ENCODE results near the gene PCDHB15. TPM values are rescaled to one million over a fixed set of nuclear protein-coding genes. Genes with fewer than 3 reads are reported as not detected.
A peak's percentile ranks its signal among the peaks of the same experiment; 100 is the strongest.
"Not testable (repeated sequence)": the region's sequence is repeated elsewhere in the genome, so short reads cannot be mapped to it uniquely, and the experiment has no call there.

PCDHB15 gene
- total RNA-seq, 1 donor from 2014 or later, result not detected

DNA sequence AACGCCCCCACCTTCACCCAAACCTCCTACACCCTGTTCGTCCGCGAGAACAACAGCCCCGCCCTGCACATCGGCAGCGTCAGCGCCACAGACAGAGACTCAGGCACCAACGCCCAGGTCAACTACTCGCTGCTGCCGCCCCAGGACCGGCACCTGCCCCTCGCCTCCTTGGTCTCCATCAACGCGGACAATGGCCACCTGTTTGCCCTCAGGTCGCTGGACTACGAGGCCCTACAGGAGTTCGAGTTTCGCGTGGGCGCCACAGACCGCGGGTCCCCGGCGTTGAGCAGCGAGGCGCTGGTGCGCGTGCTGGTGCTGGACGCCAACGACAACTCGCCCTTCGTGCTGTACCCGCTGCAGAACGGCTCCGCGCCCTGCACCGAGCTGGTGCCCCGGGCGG, 20.4 kb upstream of the PCDHB15 start:
- H3K27ac Mint-ChIP-seq; H3K9me3 Mint-ChIP-seq; H3K4me1 Mint-ChIP-seq; H3K4me3 Mint-ChIP-seq; DNase-seq; H3K36me3 Mint-ChIP-seq (ENCODE audit: low read depth); H3K27me3 Mint-ChIP-seq; intact Hi-C loops (cut with micrococcal nuclease): not testable (repeated sequence)

DNA sequence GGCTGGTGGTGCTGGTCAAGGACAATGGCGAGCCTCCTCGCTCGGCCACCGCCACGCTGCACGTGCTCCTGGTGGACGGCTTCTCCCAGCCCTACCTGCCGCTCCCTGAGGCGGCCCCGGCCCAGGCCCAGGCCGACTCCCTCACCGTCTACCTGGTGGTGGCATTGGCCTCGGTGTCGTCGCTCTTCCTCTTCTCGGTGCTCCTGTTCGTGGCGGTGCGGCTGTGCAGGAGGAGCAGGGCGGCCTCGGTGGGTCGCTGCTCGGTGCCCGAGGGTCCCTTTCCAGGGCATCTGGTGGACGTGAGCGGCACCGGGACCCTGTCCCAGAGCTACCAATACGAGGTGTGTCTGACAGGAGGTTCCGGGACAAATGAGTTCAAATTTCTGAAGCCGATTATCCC, 19.8 kb upstream of the PCDHB15 start:
- H3K36me3 Mint-ChIP-seq (ENCODE audit: low read depth); H3K4me3 Mint-ChIP-seq; DNase-seq; H3K4me1 Mint-ChIP-seq; H3K27ac Mint-ChIP-seq; intact Hi-C loops (cut with micrococcal nuclease); H3K27me3 Mint-ChIP-seq; H3K9me3 Mint-ChIP-seq: not testable (repeated sequence)

DNA sequence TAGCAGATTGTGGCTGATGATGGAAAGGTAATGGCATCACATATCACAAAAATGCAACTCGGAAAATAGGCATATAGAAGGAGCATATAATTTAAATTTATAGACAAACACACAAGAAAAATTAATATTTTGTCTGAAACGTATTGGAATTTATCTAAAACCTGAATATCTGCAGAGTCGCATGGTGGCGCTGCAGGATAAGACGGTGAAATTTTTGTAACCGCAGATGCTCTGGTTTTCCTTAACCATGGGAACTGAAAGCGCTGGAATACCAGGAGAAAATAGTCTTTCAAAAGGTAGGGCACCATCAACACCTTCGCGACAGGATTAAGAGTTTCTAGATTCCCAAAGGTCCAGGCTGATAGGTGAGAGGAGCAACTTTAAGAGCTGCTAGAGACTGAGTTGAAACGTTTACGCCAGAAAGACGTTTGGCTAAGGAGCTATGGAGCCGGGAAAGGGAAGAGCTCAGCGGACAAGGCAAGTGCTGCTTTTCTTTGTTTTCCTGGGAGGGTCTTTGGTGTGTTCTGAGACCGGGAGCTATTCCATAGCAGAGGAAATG, 11.0 kb upstream of the PCDHB15 start:
- Mint-ChIP-seq H3K36me3 (ENCODE audit: low read depth) (no peaks in the 10 kb centered on the region), H3K27ac (no peak overlapping the region), H3K4me1 (no peaks in the 10 kb centered on the region), H3K4me3 (no peak overlapping the region), H3K9me3 (peaks cover 14% of the 10 kb centered on the region), H3K27me3 (peaks cover 3% of the 10 kb centered on the region)
- intact Hi-C loops (cut with micrococcal nuclease), result no loop called here
- DNase-seq, result no peak

DNA sequence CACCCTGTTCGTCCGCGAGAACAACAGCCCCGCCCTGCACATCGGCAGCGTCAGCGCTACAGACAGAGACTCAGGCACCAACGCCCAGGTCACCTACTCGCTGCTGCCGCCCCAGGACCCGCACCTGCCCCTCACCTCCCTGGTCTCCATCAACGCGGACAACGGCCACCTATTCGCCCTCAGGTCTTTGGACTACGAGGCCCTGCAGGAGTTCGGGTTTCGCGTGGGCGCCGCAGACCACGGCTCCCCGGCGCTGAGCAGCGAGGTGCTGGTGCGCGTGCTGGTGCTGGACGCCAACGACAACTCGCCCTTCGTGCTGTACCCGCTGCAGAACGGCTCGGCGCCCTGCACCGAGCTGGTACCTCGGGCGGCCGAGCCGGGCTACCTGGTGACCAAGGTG, 9.3 kb upstream of the PCDHB15 start:
- H3K27me3 Mint-ChIP-seq; H3K4me3 Mint-ChIP-seq; intact Hi-C loops (cut with micrococcal nuclease); H3K4me1 Mint-ChIP-seq; H3K27ac Mint-ChIP-seq; H3K36me3 Mint-ChIP-seq (ENCODE audit: low read depth); DNase-seq: not testable (repeated sequence)
- peaks cover 19% of the 10 kb centered on the region for H3K9me3 Mint-ChIP-seq

DNA sequence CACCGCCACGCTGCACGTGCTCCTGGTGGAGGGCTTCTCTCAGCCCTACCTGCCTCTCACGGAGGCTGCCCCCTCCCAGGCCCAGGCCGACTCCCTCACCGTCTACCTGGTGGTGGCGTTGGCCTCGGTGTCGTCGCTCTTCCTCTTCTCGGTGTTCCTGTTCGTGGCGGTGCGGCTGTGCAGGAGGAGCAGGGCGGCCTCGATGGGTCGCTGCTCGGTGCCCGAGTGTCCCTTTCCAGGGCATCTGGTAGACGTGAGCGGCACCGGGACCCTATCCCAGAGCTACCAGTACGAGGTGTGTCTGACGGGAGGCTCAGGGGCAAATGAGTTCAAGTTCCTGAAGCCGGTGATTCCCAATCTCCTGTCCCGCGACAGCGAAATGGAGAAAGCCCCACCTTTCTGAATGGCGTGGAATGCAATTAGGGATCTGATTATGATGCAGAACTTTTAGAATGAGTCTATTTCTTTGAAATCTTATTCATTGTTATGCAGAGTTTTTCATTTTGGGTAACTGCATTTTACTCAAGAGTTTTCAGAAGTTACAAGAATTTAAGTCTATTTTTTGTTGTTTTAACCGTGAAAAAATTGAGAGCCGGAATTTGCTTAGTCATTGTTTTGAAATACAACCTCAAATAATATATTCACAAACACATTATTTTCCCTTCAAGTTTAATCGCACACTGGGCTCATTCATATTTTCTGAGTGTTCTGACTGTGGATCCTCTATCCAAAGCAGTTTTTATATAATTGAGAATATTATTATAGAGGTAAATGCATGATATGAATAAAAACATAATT, 8.5 kb upstream of the PCDHB15 start:
- Mint-ChIP-seq H3K27ac (peak overlapping the region; percentile 44), H3K9me3 (peaks cover 19% of the 10 kb centered on the region)

DNA sequence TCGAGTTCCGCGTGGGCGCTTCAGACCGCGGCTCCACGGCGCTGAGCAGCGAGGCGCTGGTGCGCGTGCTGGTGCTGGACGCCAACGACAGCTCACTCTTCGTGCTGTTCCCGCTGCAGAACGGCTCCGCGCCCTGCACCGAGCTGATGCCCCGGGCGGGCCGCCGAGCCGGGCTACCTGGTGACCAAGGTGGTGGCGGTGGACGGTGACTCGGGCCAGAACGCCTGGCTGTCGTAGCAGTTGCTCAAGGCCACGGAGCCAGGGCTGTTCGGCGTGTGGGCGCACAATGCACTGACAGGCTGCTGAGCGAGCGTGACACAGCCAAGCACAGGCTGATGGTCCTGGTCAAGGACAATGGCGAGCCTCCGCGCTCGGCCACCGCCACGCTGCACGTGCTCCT, 3.7 kb upstream of the PCDHB15 start:
- peaks cover 1% of the 10 kb centered on the region for H3K27me3 Mint-ChIP-seq
- H3K4me3 Mint-ChIP-seq, result no peak overlapping the region
- no peak for DNase-seq
- intact Hi-C loops (cut with micrococcal nuclease), result loop anchor here (10.0 kb wide), 1 partner anchor 93 kb away; the partner anchor contains the start of genes PCDHGA1 and PCDHGA2
- peaks cover 1% of the 10 kb centered on the region for H3K36me3 Mint-ChIP-seq (ENCODE audit: low read depth)
- no peaks in the 10 kb centered on the region for H3K4me1 Mint-ChIP-seq
- no peak overlapping the region for H3K27ac Mint-ChIP-seq
- H3K9me3 Mint-ChIP-seq, result peaks cover 19% of the 10 kb centered on the region

More for the DNA sequence above, 8.5 kb upstream of the PCDHB15 start:
- intact Hi-C loops (cut with micrococcal nuclease), result no loop called here
- Mint-ChIP-seq H3K4me3 (no peak overlapping the region), H3K27me3 (peaks cover 3% of the 10 kb centered on the region), H3K4me1 (no peaks in the 10 kb centered on the region), H3K36me3 (ENCODE audit: low read depth) (no peaks in the 10 kb centered on the region)
- DNase-seq, result no peak

DNA sequence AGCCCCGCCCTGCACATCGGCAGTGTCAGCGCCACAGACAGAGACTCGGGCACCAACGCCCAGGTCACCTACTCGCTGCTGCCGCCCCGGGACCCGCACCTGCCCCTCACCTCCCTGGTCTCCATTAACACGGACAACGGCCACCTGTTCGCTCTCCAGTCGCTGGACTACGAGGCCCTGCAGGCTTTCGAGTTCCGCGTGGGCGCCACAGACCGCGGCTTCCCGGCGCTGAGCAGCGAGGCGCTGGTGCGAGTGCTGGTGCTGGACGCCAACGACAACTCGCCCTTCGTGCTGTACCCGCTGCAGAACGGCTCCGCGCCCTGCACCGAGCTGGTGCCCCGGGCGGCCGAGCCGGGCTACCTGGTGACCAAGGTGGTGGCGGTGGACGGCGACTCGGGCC, 1.8 kb downstream of the PCDHB15 start:
- H3K9me3 Mint-ChIP-seq, result peaks cover 17% of the 10 kb centered on the region
- not testable (repeated sequence) for H3K4me1 Mint-ChIP-seq; DNase-seq; H3K4me3 Mint-ChIP-seq; H3K27ac Mint-ChIP-seq; H3K27me3 Mint-ChIP-seq; H3K36me3 Mint-ChIP-seq (ENCODE audit: low read depth)
- intact Hi-C loops (cut with micrococcal nuclease), result loop anchor here (10.0 kb wide), 1 partner anchor 88 kb away; the partner anchor contains the start of genes PCDHGA1 and PCDHGA2

DNA sequence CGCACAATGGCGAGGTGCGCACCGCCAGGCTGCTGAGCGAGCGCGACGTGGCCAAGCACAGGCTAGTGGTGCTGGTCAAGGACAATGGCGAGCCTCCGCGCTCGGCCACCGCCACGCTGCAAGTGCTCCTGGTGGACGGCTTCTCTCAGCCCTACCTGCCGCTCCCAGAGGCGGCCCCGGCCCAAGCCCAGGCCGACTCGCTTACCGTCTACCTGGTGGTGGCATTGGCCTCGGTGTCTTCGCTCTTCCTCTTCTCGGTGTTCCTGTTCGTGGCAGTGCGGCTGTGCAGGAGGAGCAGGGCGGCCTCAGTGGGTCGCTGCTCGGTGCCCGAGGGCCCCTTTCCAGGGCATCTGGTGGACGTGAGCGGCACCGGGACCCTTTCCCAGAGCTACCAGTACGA, 2.2 kb downstream of the PCDHB15 start:
- DNase-seq; H3K4me3 Mint-ChIP-seq; H3K27ac Mint-ChIP-seq; H3K27me3 Mint-ChIP-seq; H3K4me1 Mint-ChIP-seq; H3K36me3 Mint-ChIP-seq (ENCODE audit: low read depth): not testable (repeated sequence)
- H3K9me3 Mint-ChIP-seq, result peaks cover 16% of the 10 kb centered on the region
- intact Hi-C loops (cut with micrococcal nuclease), result loop anchor here (10.0 kb wide), 1 partner anchor 87 kb away; the partner anchor contains the start of genes PCDHGA1 and PCDHGA2

DNA sequence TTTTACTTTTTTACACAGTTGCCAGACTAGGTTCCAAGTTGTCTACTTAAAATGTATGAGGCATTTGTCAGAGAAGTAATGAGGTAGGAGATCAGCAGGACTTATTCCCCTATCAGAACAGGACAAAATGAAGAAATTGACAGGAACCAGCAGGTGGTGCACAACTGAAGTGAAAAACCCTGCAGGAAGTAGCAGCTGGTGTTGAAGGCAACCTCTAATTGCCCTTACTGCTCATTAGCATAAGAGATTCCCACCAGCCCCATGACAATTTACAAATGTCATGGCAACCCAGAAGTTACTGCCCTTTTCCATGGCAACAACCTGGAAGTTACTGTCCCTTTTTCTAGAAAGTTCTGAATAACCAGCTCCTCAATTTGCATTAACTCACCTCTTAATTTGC, 5.4 kb downstream of the PCDHB15 start:
- H3K4me1 Mint-ChIP-seq, result no peaks in the 10 kb centered on the region
- no peak overlapping the region for H3K27ac Mint-ChIP-seq
- H3K36me3 Mint-ChIP-seq (ENCODE audit: low read depth), result no peaks in the 10 kb centered on the region
- no peak overlapping the region for H3K4me3 Mint-ChIP-seq
- intact Hi-C loops (cut with micrococcal nuclease), result no loop called here
- DNase-seq, result no peak
- peaks cover 22% of the 10 kb centered on the region for H3K9me3 Mint-ChIP-seq
- no peaks in the 10 kb centered on the region for H3K27me3 Mint-ChIP-seq

DNA sequence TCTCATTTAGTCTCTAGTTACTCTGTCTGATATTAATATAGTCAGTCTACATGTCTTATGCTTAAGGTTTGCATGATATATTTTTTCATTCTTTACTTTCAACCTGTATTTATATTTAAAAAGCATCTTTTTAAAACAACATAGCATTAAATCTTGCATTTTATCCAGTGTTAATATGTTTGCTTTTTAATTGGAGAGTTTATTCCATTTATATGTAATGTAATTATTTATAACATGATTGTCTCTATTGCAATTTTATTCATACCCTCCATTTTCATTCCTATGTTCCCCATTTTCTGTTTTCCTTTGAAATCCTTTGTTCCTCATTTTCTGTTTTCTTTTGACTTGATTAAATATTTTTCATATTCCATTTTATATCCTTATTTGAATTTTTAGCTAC, 13.3 kb downstream of the PCDHB15 start:
- Mint-ChIP-seq H3K27ac (no peak overlapping the region), H3K27me3 (no peaks in the 10 kb centered on the region), H3K4me3 (no peak overlapping the region), H3K4me1 (no peaks in the 10 kb centered on the region), H3K9me3 (peaks cover 19% of the 10 kb centered on the region), H3K36me3 (ENCODE audit: low read depth) (no peaks in the 10 kb centered on the region)
- no peak for DNase-seq
- intact Hi-C loops (cut with micrococcal nuclease), result no loop called here

DNA sequence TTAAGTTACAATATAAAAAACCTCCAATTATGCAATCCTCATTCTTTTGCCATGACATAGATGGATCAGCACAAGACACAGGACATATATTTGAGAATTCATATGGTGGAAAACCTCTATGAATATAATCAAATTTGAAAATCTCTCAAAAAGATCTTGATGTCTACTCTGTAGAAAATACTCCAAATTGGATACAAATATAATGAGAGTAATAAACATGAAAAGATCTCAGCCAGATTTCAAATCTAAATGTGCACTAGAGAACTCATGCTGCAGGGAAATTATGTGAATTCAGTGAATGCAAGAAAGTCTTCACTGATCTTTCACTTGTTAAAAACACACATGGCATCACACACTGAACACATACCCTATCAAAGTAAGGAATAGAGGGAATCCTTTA, 13.8 kb downstream of the PCDHB15 start:
- intact Hi-C loops (cut with micrococcal nuclease), result no loop called here
- no peak for DNase-seq
- Mint-ChIP-seq H3K9me3 (peaks cover 20% of the 10 kb centered on the region), H3K36me3 (ENCODE audit: low read depth) (no peaks in the 10 kb centered on the region), H3K27me3 (no peaks in the 10 kb centered on the region), H3K27ac (no peak overlapping the region), H3K4me3 (no peak overlapping the region), H3K4me1 (no peaks in the 10 kb centered on the region)

DNA sequence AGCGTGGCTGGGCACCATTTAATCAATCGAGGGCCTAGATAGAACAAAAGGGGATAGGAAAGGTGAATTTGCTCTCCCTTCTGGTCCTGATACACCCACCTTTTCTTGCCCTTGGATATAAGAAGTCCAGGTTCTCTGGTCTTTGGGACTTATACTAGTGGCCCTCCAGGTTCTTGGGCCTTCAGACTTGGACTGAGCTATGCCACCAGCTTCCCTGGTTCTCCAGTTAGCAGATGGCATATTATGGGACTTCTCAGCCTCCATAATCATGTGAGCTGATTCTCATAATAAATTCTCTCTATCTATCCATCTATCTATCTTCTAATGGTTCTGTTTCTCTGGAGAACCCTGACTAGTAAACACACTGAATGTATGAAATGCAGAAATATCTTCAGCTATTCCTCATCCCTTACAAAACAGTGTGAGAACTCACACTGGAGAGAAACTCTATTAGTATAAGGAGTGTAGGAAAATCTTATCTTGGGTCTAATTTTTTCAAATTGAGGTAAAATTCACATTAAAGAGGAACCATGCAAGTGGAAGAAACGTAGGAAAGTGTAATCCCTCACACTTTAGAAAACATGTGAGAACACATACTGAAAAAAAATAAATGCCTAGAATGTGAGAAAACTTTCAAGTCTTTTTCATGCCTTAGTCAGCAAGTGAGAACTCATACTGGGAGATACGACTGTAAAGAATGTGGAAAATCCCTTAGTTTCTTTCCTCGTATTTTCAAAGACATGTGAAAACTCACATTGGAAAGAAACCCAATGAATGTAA, 15.5 kb downstream of the PCDHB15 start:
- no peaks in the 10 kb centered on the region for H3K36me3 Mint-ChIP-seq (ENCODE audit: low read depth)
- intact Hi-C loops (cut with micrococcal nuclease), result no loop called here
- H3K9me3 Mint-ChIP-seq, result peaks cover 16% of the 10 kb centered on the region
- H3K27me3 Mint-ChIP-seq, result no peaks in the 10 kb centered on the region
- no peak overlapping the region for H3K4me3 Mint-ChIP-seq
- DNase-seq, result no peak
- no peaks in the 10 kb centered on the region for H3K4me1 Mint-ChIP-seq
- no peak overlapping the region for H3K27ac Mint-ChIP-seq

DNA sequence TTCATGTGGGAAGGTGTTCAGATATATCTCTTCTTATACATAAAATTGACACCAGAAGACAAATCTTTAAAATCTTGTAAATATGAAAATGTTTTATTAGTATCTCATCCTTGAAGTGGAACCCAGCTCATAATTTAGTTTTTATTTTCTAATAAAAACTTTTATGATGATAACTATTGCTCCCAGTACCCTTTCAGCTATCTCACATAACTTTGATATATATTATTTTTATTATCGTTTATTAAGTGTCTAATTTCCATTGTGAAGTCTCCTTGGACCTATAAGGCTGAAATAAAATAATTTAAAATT, 16.0 kb downstream of the PCDHB15 start:
- no peak overlapping the region for H3K4me3 Mint-ChIP-seq
- H3K36me3 Mint-ChIP-seq (ENCODE audit: low read depth), result no peaks in the 10 kb centered on the region
- DNase-seq, result no peak
- intact Hi-C loops (cut with micrococcal nuclease), result no loop called here
- H3K4me1 Mint-ChIP-seq, result no peaks in the 10 kb centered on the region
- H3K27me3 Mint-ChIP-seq, result no peaks in the 10 kb centered on the region
- H3K27ac Mint-ChIP-seq, result no peak overlapping the region
- peaks cover 20% of the 10 kb centered on the region for H3K9me3 Mint-ChIP-seq

DNA sequence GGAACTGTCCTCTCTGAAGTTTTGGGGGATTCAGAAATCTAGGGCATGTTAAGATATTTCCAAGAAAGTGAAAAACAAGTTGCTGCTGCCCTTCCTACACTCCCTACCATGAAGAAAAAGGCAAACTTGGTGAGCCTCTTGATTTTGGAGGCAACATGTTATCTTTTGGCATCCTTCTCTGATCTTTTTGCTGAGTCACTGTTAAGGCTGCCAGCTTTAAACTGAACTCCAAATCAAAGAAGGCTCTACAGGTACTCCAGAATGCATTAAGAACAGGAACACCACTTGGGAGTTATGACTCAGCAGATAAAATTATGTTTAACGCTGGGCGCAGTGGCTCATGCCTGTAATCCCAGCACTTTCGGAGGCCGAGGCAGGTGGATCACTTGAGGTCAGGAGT, 24.0 kb downstream of the PCDHB15 start:
- no peaks in the 10 kb centered on the region for H3K4me1 Mint-ChIP-seq
- no peaks in the 10 kb centered on the region for H3K27me3 Mint-ChIP-seq
- H3K27ac Mint-ChIP-seq, result no peak overlapping the region
- H3K36me3 Mint-ChIP-seq (ENCODE audit: low read depth), result no peaks in the 10 kb centered on the region
- no peak overlapping the region for H3K4me3 Mint-ChIP-seq
- DNase-seq, result no peak
- peaks cover 27% of the 10 kb centered on the region for H3K9me3 Mint-ChIP-seq
- intact Hi-C loops (cut with micrococcal nuclease), result no loop called here
